KBM-7 (cell line): Measurements from ENCODE around the gene OR2J3.
"Not testable (repeated sequence)": the region's sequence is repeated elsewhere in the genome, so short reads cannot be mapped to it uniquely, and the experiment has no call there.

ENCODE experiments used
- DNase-seq: peaks from one replicate; pipeline ENCODE4 v3.0.0-alpha.2; 2015
- in situ Hi-C: fragments of 300-500 bp; cut with MboI; formaldehyde crosslinking; loops from 2 replicates; pipeline ENCODE4 v1.14.3; 2020; ENCODE audit warnings: low sequenced_read_pairs, low pct_unique_long_range_greater_than_20kb, mixed read lengths

OR2J3 gene

DNA sequence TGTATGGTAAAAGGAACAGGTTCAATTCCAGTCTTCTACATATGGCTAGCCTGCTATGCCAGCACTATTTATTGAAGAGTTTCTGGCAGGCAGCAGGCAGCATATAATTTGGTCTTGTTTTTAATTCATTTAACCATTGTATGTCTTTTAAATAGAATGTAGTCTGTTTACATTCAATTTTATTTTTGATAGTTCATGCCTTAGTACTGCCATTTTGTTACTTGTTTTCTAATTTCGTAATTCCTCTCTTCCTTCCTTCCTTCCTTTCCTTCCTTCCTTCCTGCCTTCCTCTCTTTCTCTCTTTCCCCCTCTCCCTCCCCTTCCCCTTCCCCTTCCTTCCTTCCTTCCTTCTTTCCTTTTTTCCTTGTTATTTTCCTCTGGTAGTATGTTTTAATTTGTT lies 45.2 kb downstream of the OR2J3 start:
- DNase-seq = no peak
- in situ Hi-C loops = no loop called here

DNA sequence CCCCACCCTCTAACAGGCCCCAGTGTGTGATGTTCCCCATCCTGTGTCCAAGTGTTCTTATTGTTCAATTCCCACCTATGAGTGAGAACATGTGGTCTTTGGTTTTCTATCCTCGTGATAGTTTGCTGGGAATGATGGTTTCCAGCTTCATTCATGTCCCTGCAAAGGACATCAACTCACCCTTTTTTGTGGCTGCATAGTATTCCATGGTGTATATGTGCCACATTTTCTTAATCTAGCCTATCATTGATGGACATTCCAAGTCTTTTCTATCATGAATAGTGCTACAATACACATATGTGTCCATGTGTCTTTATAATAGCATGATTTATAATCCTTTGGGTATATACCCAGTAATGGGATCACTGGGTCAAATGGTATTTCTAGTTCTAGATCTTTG lies 47.3 kb downstream of the OR2J3 start:
- in situ Hi-C loops, DNase-seq: not testable (repeated sequence)

DNA sequence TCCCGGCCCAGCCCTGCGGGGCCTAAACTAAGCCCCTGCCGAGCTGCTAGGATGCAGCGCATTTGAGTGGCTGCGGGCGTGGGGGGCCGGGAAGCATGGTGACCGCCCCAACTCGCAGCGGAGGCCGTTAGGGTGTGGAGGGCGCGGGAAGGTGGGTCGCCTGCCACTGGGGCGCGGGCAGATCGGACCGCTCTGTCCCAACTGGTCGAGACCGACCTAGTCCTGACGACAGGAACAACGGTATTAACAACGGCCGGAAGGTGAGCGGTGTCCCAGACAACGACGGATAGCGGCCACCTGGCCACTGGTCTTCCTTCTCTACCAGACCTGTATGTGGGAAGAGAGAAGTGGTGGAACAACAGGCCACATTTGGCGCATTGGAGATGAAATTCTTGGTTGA lies 52.1 kb downstream of the OR2J3 start:
- DNase-seq, in situ Hi-C loops: not testable (repeated sequence)
